ACHN (cell line): Measurements from ENCODE around the gene TBX2.

Experiments used
- DNase-seq: peaks from one replicate; pipeline ENCODE4 v3.0.0-alpha.2; 2015
- in situ Hi-C: cut with HindIII; loops from 2 replicates; pipeline ENCODE4 v1.10.0; 2017; ENCODE audit warnings: low sequenced_read_pairs, low pct_ligation_motif_present, low pct_unique_long_range_greater_than_20kb

TBX2 gene

DNA sequence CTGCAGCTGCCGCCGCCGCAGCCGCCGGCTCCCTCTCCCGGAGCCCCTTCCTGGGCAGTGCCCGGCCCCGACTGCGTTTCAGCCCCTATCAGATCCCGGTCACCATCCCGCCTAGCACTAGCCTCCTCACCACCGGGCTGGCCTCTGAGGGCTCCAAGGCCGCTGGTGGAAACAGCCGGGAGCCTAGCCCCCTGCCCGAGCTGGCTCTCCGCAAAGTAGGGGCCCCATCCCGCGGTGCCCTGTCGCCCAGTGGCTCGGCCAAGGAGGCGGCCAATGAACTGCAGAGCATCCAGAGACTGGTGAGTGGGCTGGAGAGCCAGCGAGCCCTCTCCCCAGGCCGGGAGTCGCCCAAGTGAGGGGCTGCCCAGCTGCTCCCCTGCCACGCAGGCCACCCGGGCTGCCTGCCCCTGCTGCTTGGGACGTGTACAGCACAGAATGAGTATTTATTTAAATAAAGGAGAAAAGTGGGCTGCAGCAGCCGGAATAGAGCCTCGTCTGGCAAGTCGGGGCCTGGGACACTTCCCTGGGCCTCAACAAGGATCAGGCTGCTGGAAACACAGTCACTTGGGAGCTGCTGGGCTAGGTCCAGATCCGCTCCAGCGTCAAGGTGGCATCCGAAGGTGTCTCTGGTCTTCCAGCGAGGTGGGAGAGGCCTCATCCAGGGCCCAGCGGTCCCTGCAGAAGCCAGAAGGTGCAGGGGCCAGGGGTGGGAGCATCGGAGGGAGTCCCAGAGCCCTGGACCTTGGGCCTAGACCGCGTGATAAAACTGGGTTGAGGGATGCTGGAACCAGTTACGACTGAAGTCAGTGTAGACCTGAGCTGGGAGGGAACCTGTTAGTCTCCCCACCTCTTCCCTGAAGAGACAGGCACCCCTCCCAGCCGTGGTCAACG is 8.8 kb downstream of the TBX2 start:
- no peak for DNase-seq
- in situ Hi-C loops = no loop called here

DNA sequence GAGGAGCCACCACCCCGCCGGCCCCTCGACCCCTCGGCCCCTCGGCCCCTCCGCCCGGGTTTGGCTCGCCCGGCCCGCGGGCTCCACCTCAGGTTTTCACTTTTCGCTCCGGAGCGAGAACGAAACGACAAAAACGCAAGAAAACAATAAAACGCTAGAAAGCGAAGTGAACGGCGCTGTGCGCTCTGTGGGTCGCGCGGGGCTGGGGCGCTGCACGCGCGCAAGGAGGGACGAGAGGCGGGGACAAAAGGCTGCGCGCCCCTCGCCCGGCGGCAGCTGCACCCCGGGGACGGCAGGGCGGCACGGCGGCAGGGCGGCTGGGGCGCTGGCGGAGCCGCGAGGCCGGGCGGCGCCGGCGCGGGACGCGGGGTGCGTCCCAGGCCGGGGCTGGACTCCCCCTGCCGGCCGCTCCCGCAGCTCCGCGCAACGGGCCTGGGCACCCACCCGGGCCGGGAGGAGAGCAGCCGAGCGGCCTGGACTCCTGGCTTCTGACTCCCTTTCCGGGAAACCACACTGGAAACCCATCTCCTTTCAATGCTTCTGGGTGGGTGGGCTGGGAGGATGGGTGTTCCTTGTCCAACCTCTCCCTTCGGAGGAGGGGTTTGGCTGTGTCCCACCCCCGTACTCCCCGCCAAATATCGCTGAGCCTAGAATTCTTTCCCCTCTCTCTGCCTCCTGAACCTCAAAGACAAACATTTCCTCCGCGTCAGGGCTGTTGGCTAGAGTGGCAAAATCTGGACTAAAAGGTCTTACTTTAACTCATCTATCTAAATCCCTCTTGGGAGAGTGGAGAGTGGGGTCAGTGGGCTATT is 9.9 kb downstream of the TBX2 start:
- in situ Hi-C loops = no loop called here
- peak; percentile 78 for DNase-seq

DNA sequence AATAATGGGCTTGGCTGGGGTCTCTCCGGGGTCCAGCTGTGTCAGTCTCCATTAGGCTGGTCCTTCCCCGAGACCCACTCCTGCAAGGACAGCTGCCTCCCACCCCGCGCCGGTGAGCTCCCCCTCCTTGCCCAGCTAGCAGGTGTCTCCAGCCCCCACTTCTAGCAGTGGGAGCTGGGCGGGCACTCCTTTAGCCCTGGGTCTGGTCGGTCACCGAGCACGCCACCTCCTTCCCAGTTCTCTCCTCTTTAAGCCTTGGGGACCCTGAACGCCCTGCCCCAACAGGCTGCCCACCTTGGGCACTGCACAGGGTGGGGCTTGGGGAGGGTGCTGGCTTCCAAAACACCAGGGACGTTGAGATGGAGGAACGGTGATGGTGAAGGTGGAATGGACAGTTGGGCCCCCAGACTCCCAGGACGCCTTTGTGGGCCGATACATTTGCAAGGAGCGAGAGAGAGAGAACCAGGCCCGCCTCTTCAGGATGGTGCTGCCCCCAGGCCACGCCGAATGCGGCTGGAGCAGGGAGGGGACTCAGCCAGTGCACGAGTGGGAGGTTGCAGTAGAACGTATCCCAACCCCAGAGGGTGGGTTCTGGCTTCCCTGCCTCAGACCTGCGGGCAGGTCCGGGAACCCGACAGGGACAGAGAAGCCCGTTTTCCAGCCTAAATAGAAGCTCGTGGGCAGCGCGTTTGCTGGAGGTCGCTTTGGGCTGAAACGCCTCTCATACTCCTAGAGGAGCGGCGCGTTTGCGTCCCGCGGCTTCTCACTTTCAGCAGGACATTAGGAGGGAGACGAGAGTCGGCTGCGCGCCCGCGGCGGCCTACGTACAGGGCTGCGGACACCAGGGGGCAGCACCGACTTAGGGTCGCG is 10.7 kb downstream of the TBX2 start:
- in situ Hi-C loops = no loop called here
- peak; percentile 93 for DNase-seq

DNA sequence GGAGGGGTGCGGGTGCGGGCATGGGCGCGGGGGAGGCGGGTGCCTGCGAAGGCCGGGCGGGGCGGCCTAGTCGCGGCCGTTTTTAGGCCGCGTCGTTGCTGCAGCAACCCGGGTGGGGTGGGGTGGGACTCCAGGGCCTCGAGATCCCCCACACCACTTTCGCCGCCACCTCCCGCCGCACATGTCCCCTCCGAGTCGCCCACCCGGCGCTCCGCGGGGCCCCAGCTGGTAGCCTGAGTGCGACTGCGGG is 11.3 kb downstream of the TBX2 start:
- no peak for DNase-seq
- in situ Hi-C loops = no loop called here

DNA sequence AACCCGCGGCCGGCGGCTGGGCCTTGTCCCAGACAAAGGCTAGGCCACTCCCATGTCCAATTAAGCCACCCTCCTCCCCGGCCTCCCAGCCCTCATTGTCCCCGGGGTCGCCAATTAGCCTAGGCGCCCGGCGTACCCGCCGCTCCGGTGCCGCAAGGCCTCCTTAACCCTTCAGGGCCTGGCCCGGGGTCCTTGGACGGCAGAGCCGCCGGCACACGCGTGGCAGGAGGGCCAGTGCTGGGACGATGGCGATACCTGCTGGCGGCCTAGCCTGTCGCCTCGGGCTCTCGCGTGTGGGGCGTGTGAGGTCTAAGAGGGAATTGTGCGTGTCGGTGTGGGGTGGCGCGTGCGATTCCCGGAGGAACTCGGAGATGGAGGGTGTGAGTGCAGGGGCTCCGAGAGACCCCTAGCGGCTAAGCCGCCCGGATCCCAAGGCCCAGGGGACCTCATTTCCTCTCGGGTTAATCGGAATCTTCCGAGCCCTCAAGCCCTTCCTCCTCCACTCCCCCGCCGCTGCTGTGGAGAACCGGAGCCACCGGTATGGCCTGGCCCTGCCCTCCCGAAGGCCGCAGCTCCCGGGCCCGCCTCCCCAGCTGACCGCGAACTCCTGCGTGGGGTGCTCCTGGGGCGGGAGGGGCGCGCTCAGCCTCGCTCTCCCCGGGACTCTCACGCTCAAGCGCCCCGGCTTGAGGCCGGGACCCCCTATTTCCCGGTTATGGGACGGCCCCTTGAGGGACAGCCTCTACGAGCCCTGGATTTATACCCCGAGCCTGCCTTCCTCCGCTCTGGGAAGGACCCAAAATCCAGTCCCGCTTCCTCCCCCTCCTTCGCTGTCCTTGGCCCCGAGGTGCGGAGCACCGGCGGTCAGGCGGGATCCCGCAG is 11.9 kb downstream of the TBX2 start:
- in situ Hi-C loops = no loop called here
- DNase-seq = peak; percentile 78

DNA sequence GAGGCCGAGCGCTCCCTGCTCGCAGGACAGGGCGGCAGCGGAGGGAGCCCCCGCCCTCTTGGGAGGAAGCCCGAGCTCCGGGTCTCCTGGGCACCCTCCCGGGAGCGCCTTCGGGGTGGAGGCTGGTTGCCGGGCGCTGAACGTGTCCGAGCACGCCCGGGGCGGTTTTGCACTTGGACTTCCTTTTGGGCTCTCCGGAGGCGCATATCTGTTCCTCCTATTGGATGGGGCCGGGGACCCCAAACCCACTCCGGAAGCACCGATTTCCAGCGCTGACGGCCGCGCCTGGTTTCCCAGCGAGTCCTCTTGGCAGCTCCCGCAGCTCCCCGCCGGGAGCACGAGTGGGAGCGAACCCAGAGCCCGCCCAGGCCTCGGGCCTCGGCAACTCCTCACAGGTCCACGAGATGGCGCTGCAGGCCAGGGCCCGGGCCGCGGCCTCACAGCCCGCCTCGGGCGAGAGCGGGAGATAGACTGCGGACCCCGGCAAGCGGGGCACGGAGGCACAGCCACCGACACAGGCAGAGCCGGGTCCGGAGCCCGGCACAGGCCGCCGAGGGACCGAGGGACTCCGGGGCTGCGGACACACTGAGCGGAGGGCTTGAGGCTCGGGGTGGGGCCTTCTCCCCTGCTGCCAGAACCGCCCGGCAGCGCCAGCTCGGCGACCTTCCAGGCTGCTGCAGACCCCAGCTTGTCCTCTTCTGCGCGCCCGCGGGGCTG is 12.7 kb downstream of the TBX2 start:
- peak; percentile 86 for DNase-seq
- in situ Hi-C loops = no loop called here

DNA sequence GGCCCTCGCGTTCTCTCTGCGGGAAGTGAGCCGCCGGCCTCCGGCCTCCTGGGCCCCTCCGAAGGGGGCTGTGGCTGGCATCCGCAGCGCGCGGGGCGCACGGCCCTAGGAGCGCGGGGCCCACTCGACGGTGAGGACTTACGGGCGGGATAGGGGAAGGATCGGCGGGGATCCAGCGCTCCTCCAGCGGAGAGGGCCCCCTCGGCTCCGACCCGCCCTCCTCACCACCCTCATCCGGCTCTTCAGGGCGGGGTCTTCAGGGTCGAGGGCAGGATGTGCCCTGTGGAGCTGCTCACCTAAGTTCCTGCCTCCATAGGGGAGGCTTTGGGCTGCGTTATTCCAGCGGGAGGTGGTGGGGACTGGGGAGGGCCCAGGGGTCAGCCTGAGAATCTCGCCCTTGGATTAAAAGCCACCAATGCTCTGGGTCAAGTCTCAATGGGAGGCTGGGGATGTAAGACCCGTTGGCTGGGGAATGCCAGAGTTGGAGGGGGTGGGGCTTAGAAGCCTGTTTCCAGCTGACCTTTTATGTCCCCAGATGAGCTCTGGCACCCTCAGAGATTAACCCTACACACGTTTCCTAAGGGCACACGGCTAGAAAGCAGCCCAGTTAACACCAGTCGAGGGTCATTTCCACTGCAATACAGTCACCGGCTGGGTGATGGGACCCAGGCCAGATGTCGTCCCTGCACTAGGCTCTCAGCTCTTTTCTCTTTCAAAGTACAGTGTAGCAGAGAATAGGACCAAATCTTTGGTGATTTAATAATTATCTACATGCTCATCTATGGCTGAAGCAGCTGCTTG is 13.4 kb downstream of the TBX2 start:
- DNase-seq = no peak
- in situ Hi-C loops = no loop called here

DNA sequence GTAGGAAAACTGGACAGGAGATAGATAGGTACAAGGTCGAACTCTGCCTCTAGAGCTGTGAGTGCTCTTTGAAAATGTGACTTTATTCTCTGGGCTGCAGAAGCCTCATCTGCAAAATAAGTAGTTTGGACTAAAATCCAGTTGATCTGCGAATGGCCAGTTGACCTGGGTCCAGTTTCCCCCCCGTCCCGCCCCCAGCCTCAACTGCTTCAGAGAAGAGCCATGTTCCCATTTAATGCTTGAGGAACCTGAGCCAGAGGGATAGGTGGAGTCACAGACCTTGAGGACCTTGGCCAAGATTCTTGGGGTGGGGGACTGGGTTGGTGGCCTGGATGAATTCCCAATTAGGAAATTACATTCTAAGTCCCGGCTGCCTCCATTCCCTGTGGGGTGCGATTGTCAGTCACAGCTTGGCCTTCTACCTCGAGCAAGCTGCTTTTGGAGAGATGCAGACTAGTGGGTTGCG is 14.1 kb downstream of the TBX2 start:
- in situ Hi-C loops = no loop called here
- DNase-seq = no peak

DNA sequence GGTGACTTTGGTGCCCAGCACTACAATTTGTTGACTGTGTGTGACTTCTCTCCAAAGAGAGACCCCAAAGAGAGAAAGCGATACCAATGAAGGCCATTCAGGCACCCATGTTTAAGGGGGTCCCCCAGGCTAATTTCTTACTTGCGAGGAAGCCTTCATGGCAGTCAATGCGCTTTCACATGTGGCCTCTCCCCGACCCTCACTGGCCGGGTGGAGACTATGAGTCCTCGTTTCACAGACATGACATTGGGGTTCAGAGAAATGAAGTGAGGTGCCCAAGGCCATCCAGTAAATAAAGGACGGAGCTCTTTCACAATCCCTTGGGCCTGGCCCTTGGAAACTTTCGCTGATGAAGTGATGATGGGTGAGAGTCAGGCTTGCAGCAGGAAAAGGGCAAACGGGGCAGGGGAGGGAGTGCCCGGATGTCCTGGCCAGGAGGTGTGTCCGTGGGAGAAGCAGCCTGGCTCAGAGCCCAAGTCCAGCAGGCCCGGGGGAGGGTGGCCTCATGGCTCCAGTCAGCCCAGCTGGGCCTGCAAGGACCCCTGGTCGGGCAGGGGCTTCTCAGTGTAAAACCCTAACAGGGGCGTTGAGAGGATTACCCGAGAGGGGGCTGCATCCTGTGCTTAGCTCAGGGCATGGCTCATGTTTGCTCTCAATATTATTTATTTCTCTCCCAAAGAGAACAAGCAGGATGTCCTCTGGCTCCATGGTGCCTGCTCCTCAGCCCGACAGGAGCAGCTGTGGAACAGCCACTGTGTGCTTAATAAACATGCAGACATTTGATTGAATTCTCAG is 14.7 kb downstream of the TBX2 start:
- DNase-seq = no peak
- in situ Hi-C loops = no loop called here

DNA sequence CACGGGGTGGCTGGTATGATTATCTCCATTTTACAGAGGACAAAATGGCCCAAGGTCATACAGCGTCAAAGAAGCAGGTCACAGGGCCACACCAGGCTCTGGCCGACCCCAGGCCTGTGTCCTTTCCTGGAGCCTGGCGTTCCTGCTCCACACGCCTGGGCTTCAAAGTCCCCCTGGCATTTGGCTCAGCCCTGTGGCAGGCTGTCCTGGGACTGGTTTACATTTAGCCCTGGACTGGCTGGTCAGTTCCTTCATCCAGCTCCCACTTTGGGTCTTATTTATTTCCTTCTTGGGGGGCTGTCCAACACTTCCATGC is 15.3 kb downstream of the TBX2 start:
- in situ Hi-C loops = no loop called here

DNA sequence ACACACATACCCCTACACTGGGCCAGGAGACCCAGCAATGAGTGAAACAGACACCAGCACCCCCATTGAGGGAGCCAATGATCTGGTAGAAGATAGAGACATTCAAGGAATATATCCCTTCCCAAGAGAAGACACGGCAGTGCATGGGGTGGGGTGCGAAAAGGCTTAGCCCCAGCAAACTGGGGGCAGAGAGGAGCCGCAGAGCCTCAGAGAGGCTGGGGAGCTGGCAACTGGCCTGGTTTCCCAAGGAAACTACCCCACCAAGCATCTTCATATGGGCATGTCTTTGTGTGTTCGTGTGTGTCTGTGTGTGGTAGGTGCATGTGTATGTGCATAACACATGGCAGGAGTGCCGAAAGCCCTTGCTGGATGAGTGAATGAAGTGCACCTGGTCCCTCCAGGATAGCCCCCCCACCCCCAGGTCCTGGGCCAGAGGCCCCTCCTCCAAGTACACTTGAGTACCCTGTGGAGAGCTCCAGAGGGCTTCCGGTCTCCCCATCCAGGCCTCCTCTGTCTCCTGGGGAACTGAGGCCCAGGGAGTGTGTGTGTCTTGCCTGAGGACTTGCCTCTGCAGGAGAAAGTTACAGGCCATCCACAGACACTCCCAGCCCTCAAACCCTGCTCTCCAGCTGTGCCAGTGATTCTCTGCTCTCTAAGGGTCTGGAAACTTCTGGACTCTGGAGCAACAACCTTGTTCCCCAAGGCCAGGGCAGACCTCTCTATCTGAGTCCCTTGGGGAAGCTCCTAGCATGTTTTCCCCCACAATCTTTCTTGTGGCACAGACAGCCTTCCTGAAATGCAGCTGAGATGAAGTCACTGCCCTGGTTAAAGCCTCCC is 15.9 kb downstream of the TBX2 start:
- in situ Hi-C loops = no loop called here
- no peak for DNase-seq

More for the DNA sequence above, 15.3 kb downstream of the TBX2 start:
- DNase-seq = no peak

DNA sequence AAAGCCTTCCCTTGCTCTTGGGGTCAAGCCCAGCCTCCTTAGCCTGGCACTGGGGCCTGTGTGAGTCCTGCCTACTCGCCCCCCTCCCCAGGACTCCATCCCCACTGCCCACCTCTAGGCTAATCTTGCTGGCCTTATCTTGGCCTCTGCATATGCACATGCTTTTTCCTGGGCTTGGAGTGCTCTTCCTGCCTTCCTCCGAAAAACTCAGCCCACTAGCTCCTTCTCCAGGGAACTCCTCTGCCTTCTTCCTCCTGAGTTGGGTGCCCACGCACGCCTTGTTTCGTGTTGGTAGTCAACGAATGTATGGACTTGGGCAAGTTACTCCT is 16.5 kb downstream of the TBX2 start:
- in situ Hi-C loops = no loop called here
- no peak for DNase-seq

DNA sequence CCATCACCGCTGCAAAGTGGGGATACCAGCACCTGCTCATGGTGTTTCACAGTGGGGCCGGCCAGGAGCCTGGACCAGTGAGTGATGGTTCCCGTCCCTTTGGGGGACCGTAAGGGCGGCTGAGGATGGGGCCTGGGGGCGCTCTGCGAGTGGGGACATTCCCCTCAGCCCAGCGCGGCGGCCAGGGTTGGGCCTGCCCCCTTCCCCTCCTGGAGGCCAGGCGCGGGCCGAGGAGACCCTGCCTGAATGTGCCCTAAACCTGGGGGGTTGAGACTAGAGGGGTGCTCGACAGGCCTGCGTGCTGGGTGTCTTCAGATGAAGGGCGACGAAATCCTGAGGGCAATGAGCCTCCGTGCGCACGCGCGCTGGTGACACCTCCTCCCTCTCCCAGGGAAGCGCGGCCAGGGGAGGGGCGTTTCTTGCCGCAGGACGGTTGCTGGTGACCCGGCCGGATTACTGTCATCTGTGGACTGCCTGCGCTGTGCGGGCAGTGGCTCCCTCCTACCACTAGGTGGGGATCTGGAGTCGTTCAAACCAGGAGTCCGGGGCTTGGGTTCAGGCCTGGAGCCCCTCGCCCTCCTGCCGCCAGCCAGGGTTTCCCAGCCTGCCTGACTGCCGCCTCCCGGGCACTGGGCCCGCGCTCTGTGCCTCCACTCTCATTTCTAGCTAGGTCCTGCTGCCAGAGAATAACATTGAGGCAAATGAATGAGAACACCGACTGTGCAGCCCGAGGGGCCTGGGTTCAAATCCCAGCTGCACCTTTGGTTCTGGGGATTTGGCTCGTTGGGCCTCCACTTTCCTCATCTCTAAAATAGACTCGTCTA is 17.1 kb downstream of the TBX2 start:
- in situ Hi-C loops = no loop called here
- peak; percentile 83 for DNase-seq

DNA sequence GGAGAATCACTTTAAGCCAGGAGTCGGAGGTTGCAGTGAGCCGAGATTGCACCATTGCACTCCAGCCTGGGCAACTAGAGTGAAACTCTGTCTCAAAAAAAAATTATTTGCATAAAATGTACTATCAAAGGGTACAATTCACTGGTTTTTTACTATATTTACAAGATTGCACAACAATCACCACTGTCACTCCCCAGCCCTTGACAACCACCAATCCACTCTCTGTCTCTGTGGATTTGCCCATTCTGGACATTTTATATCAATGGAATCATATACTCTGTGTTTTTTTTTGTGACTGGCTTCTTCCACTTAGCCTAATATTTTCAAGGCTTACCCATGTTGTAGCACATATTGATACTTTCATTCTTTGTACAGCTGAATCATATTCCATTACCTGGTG is 18.8 kb downstream of the TBX2 start:
- in situ Hi-C loops = no loop called here
- no peak for DNase-seq

DNA sequence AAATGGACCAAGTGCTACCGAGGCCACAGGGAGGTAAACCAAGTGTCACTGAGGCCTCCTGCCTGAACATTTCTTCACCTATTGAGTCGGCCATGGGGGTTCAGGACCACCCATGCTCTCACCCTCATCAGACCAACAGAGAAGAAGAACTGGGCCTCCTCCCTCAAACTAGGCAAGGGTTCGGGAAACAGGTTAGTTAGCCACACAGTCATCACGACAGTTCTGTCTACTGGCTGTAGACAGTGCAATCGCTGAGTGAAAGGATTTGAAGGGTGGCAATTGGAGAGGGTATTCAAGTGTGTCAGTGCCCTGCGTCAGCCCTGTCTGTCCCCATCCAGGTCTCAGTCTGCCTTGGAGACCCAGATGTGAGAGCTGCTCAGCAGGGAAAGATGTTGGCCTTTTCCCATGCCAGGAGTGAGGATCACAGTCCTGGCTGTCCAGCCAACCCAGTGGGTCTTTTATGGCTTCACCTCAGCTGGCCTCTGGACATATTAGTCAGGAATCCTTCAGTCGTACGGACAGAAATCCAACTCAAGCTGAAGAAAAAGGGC is 19.9 kb downstream of the TBX2 start:
- DNase-seq = no peak
- in situ Hi-C loops = no loop called here
